Right lobe of liver (tissue), 6 donors: ENCODE measurements around the gene MDFI. TPM values are rescaled to one million over a fixed set of nuclear protein-coding genes. Genes with fewer than 3 reads are reported as not detected.
A peak's percentile ranks its signal among the peaks of the same experiment; 100 is the strongest.

ENCODE experiments used
- ATAC-seq, 4 donors: fragments of 200-7000 bp; cut with Tn5 transposase; one replicate each; pipeline ENCODE4 v1.9.1; 2020; ENCODE audit warnings: mild to moderate bottlenecking in 4 of 4, moderate library complexity in 4 of 4
- DNase-seq, 3 donors: peaks; one replicate each; pipeline ENCODE4 v3.0.0-alpha.2; 2020
- H3K27ac ChIP-seq, 3 donors: fragments of 200-600 bp; one replicate each; pipeline ENCODE4 v1.8.0; 2022
- H3K27me3 ChIP-seq, 2 donors: fragments of 200-600 bp; one replicate each; pipeline ENCODE4 v1.8.0; 2022
- H3K36me3 ChIP-seq, 4 donors: fragments of 200-600 bp; sonication (generic) in 1 of 4; one replicate each; pipeline versions ENCODE4 v1.5.1 to v1.8.0; 2017 to 2022; ENCODE audit warnings: control low read depth in 1 of 4
- H3K4me1 ChIP-seq, 4 donors: fragments of 200-600 bp; sonication (generic) in 1 of 4; one replicate each; pipeline versions ENCODE4 v1.5.1 to v1.8.0; 2017 to 2022; ENCODE audit warnings: control low read depth in 1 of 4
- H3K4me3 ChIP-seq, 3 donors: fragments of 200-600 bp; one replicate each; pipeline ENCODE4 v1.8.0; 2022
- H3K9me3 ChIP-seq, 4 donors: fragments of 200-600 bp; sonication (generic) in 1 of 4; one replicate each; pipeline versions ENCODE4 v1.5.1 to v1.8.0; 2017 to 2022; ENCODE audit warnings: control low read depth in 1 of 4
- POLR2A ChIP-seq: fragments of 450-650 bp; IDR thresholded peaks from one replicate; pipeline ENCODE4 v1.6.1; 2017; ENCODE audit warnings: antibody characterized with exemption, mild to moderate bottlenecking
- WGBS: methylation state at CpG from one replicate; pipeline ENCODE4 v1.1.6; 2018; ENCODE audit warnings: low coverage, low lambda C conversion rate; ENCODE audit not compliant: insufficient coverage; ENCODE audit errors: missing lambda C conversion rate; 5-methylcytosine and 5-hydroxymethylcytosine counted together
- intact Hi-C, 2 donors: fragments of 100-400 bp; cut with DNase I; formaldehyde crosslinking; loops; one replicate each; pipeline versions ENCODE4 v1.11.2 to v1.14.1; 2022
- total RNA-seq, 6 experiments: library from RNA; depleted of rRNA in 2 of 6; stranded (reverse); fragments of >200 nt in 2 of 6; fragmentation: NEBNext Ultra II Directional in 3 of 6; extraction: Animal tissue kit (Norgen Biotek cat#: 25700) in 3 of 6; gene quantifications; one replicate each; pipeline versions ENCODE4 v1.1.0 to v1.2.4, GENCODE V29; 2016 to 2023
- TF ChIP-seq, protein P1 (sequence below), 4 donors: fragments of 200-600 bp in 3 of 4; fragments of 450-650 bp in 1 of 4; IDR thresholded peaks; one replicate each; pipeline versions ENCODE4 v1.5.1 to v1.8.0; 2016 to 2022; ENCODE audit warnings: antibody characterized with exemption in 4 of 4, mild to moderate bottlenecking in 2 of 4
- donor health status: DM: no; HTN: yes; CAD: no.
- donor health status: DM: no; HTN: no; CAD: no.
- donor health status: DM: no; HTN: no; CAD: no.
- donor health status: DM: no; HTN: yes; CAD: no.
- donor health status: DM: no; HTN: yes; CAD: no.

Gene MDFI
- total RNA-seq, 6 experiments from 2014 or later: 0.29 to 2.4 (median 1.1) TPM; not detected in 3

DNA sequence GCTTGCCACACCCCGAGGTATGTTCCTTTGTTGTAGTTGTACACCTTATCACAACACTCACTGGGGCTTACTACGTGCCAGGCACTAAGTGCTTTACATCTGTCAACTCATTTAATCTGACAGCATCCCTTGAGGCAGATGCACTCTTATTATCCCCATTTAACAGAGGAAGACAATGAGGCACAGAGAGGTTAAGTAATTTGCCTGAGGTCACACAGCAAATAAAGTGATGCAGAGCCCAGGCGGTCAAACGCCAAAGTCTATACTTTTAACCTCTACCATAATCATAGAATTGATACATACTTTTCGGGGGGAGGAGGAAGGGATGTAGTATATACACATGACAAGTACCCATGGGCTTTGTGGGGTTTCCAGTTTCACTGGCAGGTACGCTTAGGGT is 37.7 kb downstream of the MDFI start:
- no peak for ATAC-seq
- H3K36me3 ChIP-seq: no peaks in the 10 kb centered on the region
- DNase-seq: no peak
- H3K27ac ChIP-seq: no peak overlapping the region
- 80% methylated on average over 6 of the region's 6 CpGs for WGBS
- intact Hi-C loops: loop anchor here (5.0 to 10.0 kb wide), 2 partner anchors 74 to 301 kb away; no protein-coding TSS in a partner anchor
- H3K4me1 ChIP-seq: no peaks in the 10 kb centered on the region
- no peaks in the 10 kb centered on the region for H3K27me3 ChIP-seq
- no peak for TF ChIP-seq POLR2A
- TF ChIP-seq, protein P1, sequence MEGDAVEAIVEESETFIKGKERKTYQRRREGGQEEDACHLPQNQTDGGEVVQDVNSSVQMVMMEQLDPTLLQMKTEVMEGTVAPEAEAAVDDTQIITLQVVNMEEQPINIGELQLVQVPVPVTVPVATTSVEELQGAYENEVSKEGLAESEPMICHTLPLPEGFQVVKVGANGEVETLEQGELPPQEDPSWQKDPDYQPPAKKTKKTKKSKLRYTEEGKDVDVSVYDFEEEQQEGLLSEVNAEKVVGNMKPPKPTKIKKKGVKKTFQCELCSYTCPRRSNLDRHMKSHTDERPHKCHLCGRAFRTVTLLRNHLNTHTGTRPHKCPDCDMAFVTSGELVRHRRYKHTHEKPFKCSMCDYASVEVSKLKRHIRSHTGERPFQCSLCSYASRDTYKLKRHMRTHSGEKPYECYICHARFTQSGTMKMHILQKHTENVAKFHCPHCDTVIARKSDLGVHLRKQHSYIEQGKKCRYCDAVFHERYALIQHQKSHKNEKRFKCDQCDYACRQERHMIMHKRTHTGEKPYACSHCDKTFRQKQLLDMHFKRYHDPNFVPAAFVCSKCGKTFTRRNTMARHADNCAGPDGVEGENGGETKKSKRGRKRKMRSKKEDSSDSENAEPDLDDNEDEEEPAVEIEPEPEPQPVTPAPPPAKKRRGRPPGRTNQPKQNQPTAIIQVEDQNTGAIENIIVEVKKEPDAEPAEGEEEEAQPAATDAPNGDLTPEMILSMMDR (IDR thresholded peaks at IDR 0.05): no peak
- H3K4me3 ChIP-seq: no peak overlapping the region
- H3K9me3 ChIP-seq: no peaks in the 10 kb centered on the region

DNA sequence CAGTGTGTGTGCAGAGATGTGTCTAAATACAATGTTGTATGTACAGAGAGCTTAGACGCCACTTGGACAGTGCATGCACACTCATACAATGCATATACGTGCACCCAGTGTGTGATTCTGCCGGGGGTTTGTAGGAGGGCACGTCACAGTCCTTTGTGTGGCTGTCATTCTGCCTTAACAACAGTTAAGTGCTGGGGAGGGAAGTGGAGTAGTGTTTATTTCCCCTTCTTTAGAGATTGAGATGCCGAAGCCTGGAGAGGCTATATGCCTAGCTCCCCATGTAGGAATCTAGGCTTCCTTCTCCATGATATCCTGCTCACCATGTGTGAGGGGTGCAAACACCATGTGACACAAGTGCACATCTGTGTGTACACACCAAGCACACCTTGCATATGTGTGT is 38.2 kb downstream of the MDFI start:
- Histone ChIP-seq H3K36me3 (no peaks in the 10 kb centered on the region), H3K9me3 (no peaks in the 10 kb centered on the region), H3K27ac (no peak overlapping the region), H3K27me3 (no peaks in the 10 kb centered on the region), H3K4me3 (no peak overlapping the region), H3K4me1 (no peaks in the 10 kb centered on the region)
- ATAC-seq (no peak), DNase-seq (no peak)
- intact Hi-C loops: loop anchor here (5.0 to 10.0 kb wide), 2 partner anchors 74 to 302 kb away; no protein-coding TSS in a partner anchor
- 73% methylated on average over 4 of the region's 5 CpGs for WGBS
- TF ChIP-seq, protein P1 (IDR thresholded peaks at IDR 0.05): no peak

DNA sequence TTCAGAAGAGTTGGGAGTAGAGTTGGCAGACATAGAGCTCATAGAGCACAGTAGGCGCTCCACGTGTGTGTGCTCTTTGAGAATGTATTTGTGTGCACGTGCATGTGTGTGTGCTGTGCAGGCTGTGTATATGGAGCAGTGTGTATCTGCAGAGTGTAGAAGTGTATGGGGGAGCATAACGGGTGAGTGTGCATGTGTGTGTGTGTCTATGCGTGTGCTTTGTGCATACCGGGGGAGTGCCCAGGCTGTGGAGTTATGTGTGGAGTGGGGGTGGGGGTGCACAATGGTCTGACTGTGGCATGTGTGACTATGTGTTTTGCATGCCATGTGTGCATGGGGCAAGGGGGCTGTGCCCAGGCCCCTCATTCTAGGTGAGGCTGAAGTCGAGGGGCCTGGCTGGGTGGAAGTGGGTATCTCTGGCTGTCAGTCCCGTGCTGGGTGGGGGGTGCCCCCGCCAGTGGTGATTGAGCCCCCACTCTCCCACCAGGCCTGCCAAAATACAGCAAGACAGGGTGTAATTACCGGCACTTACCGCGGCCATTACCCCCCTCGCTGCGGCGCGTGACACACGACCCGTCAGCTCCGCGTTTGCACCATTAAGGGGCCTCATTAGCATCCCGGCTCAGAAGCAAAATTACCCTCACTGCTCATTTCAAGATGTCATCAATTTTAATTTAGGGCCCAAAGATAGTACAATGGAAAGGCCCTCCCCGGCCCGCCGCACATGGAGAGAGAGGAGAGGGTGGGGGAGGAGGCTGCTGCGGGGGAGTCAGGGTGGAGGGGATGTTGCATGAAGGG is 39.1 kb downstream of the MDFI start:
- TF ChIP-seq, protein P1 (IDR thresholded peaks at IDR 0.05): no peak
- no peak for TF ChIP-seq POLR2A
- no peaks in the 10 kb centered on the region for H3K36me3 ChIP-seq
- ATAC-seq (no peak), DNase-seq (peak in 1 of 3 donors; percentile 7)
- H3K9me3 ChIP-seq: no peaks in the 10 kb centered on the region
- 88% methylated on average over 20 of the region's 25 CpGs for WGBS
- no peaks in the 10 kb centered on the region for H3K27me3 ChIP-seq
- no peaks in the 10 kb centered on the region for H3K4me1 ChIP-seq
- intact Hi-C loops: loop anchor here (5.0 to 10.0 kb wide), 2 partner anchors 75 to 303 kb away; no protein-coding TSS in a partner anchor
- no peak overlapping the region for H3K27ac ChIP-seq
- no peak overlapping the region for H3K4me3 ChIP-seq

DNA sequence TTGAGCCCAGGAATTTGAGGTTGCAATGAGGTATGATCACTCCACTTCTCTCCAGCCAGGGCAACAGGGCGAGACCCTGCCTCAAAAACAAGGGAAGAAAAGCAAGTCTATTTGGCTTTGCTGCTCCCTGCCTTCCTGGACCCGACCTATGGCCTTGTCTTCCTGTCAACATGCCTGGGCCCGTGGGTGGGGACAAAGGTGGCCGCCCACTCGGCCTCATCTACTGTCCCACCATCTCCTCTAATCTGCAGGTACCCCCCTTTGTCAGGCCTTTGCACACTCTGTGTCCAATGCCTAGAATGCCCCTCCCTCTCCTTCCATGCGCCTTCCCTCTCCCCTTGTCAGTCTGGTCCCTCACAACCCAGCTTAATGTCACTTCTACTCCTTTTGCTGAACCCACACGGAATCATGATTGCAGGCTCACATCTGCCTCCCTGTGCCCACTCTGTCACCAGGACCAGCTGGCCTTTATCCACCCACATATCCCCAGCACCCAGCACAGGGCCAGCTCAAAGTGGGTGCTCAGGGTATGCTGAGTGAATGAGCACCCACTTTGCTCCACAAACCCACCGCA is 40.3 kb downstream of the MDFI start:
- 67% methylated on average over 7 of the region's 8 CpGs for WGBS
- no peak for ATAC-seq
- peak in 1 of 3 donors; percentile 14 for DNase-seq
- Histone ChIP-seq H3K36me3 (no peaks in the 10 kb centered on the region), H3K4me3 (no peak overlapping the region), H3K27ac (no peak overlapping the region), H3K9me3 (no peaks in the 10 kb centered on the region), H3K27me3 (no peaks in the 10 kb centered on the region), H3K4me1 (peaks cover 0 to 5% (median 0%) of the 10 kb centered on the region in 4 donors)
- intact Hi-C loops: loop anchor here (2.0 to 10.0 kb wide), 3 partner anchors 74 to 304 kb away; no protein-coding TSS in a partner anchor
- TF ChIP-seq, protein P1 (IDR thresholded peaks at IDR 0.05): no peak
- TF ChIP-seq POLR2A: no peak
